NT2/D1 (cell line): ENCODE data around the gene WNT5B.

Experiments
- SUZ12 ChIP-seq: IDR thresholded peaks from 2 replicates; pipeline ENCODE4 v1.6.1; 2011; ENCODE audit not compliant: insufficient read length, insufficient read depth; ENCODE audit errors: extremely low read depth
- YY1 ChIP-seq: IDR thresholded peaks from 2 replicates; pipeline ENCODE4 v1.6.1; 2011; ENCODE audit not compliant: insufficient read length, insufficient read depth
- ZNF274 ChIP-seq: IDR thresholded peaks from 2 replicates; pipeline ENCODE4 v1.6.1; 2011; ENCODE audit warnings: mild to moderate bottlenecking, low read depth, low read length

DNA sequence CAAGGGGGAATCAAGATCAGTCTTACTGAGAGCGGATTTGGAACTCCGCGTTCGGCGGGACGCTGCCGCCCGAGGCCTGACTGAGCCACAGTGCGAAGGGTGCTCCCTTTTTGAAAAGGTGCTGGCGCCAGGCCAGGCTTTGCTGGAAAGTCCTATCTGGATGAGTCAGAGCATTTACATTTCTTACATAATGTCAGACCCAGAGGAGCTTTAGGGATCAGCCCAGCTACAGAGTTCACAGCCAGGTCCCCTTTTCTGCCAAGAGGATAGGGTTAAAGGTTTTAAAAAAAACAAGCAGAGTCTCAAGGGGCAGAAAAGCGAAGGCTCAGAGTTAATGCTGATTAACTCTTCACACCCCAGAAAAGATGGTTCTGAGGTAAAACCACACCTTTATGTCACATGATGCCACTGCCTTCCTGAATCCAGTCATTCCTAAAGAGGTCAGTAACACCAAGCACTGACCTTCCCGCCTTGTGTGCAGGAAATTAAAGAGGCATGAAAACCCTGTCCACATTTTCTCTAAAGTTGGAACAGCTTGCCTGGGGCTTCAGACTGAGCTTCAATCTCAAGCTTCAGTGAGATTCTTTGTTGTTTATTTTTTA is 22.9 kb upstream of the WNT5B start:
- TF ChIP-seq ZNF274 (no peak), YY1 (no peak), SUZ12 (no peak)
